ENCODE results near the gene DIAPH3. TPM values are rescaled to one million over a fixed set of nuclear protein-coding genes. Genes with fewer than 3 reads are reported as not detected.

DIAPH3 gene
- total and polyA plus RNA-seq, 2 of the 4 experiments (the other 2 are of a cell fraction) = 8.9 to 9.3 TPM

GRCh38 chr13:59631271-59631670, 532.5 kb downstream of the DIAPH3 start:
- no peak for ATAC-seq (ENCODE audit: low read depth)
- H2AK9ac ChIP-seq (replicated peaks; ENCODE audit: low read depth, low read length, poor library complexity) = no peak overlapping the region
- H3K23ac ChIP-seq (ENCODE audit: low read depth, low read length) = no peak overlapping the region
- H2BK15ac ChIP-seq (ENCODE audit: low read depth, low read length) = no peak overlapping the region
- TF ChIP-seq FOS (IDR thresholded peaks at IDR 0.05; ENCODE audit: low read depth, low read length) (no peak), CHD1 (IDR thresholded peaks at IDR 0.05; ENCODE audit: low read depth, low read length) (no peak), RAD21 (IDR thresholded peaks at IDR 0.05; ENCODE audit: low read length) (no peak)
- no peak overlapping the region for H3K9ac ChIP-seq (ENCODE audit: low read depth, low read length)
- DNase-seq = no peak
- H3K9me3 ChIP-seq (ENCODE audit: control insufficient read depth, insufficient read depth, low read length) = no peaks in the 10 kb centered on the region
- no peak overlapping the region for H2BK5ac ChIP-seq (ENCODE audit: low read depth, low read length, poor library complexity, severe bottlenecking)
- no peak overlapping the region for H3K18ac ChIP-seq (ENCODE audit: low read depth, low read length)
- H3K79me1 ChIP-seq (ENCODE audit: low read depth in 1 of 2, low read length in 2 of 2) = no peaks in the 10 kb centered on the region
- no peaks in the 10 kb centered on the region for H3K4me1 ChIP-seq (ENCODE audit: control insufficient read depth, insufficient read depth, low read length)
- H3K14ac ChIP-seq (replicated peaks; ENCODE audit: low read depth, low read length) = no peak overlapping the region
- dilution Hi-C loops (cut with HindIII; ENCODE audit: low sequenced_read_pairs, unreplicated experiment) = no loop called here
- no CpG with 5 or more reads among the region's 1 CpG for WGBS, 2 experiments (ENCODE audit: extremely low coverage in 2 of 2, insufficient read length in 1 of 2)
- H3K4me2 ChIP-seq (ENCODE audit: low read depth, low read length) = no peak overlapping the region
- H2AK5ac ChIP-seq (ENCODE audit: low read depth, low read length) = no peak overlapping the region
- no TSS peak for BruUV-seq (replicated peaks)
- intact Hi-C loops (cut with micrococcal nuclease) = no loop called here
- H3K4ac ChIP-seq (ENCODE audit: low read depth, low read length) = no peak overlapping the region
- H4K8ac ChIP-seq (ENCODE audit: low read depth in 2 of 2, low read length in 2 of 2) = no peak overlapping the region
- H3K27me3 ChIP-seq (ENCODE audit: control insufficient read depth, insufficient read depth, low read length) = peaks cover 9% of the 10 kb centered on the region
- H3K27ac ChIP-seq (ENCODE audit: insufficient read depth, low read length) = no peak overlapping the region
- H3K9me1 ChIP-seq (ENCODE audit: insufficient read depth, low read length) = no peaks in the 10 kb centered on the region
- H2AFZ ChIP-seq (replicated peaks; ENCODE audit: low read length, poor library complexity) = no peak overlapping the region
- H4K5ac ChIP-seq (ENCODE audit: low read depth, low read length) = no peak overlapping the region
- no peaks in the 10 kb centered on the region for H3K36me3 ChIP-seq (ENCODE audit: control insufficient read depth, insufficient read depth, low read length)
- in situ Hi-C loops (cut with MboI; ENCODE audit: low sequenced_read_pairs) = no loop called here
- CTCF ChIA-PET = interaction anchor here (1.2 kb wide), 1 partner anchor 27 kb away, joined by 3 read pairs; no protein-coding TSS in a partner anchor
- no peaks in the 10 kb centered on the region for H4K20me1 ChIP-seq (ENCODE audit: insufficient read depth, low read length)
- H2BK20ac ChIP-seq (ENCODE audit: low read depth, low read length) = no peak overlapping the region
- H2BK120ac ChIP-seq (ENCODE audit: low read depth, low read length) = no peak overlapping the region
- H3K56ac ChIP-seq (ENCODE audit: extremely low read depth, insufficient read depth, low read length) = no peak overlapping the region
- POLR2A ChIA-PET (ENCODE audit: unreplicated experiment) = no interaction called here
- no peak overlapping the region for H3K4me3 ChIP-seq (ENCODE audit: insufficient read depth, low read depth, low read length)
- no peak overlapping the region for H4K91ac ChIP-seq (ENCODE audit: insufficient read depth, low read depth, low read length)
